Measurements from ENCODE around the gene HOXB7. TPM values are rescaled to one million over a fixed set of nuclear protein-coding genes. Genes with fewer than 3 reads are reported as not detected.

Gene HOXB7
- total RNA-seq, 1 donor from 2014 or later = not detected

GRCh38 chr17:48612854-48613691 lies 2.3 kb upstream of the HOXB7 start:
- DNase-seq (ENCODE audit: low spot score in 2 of 2) (no peak), FAIRE-seq (no peak)

GRCh38 chr17:48612456-48612853 lies 1.6 kb upstream of the HOXB7 start:
- no peak for DNase-seq (ENCODE audit: low spot score in 2 of 2)
- FAIRE-seq = no peak

GRCh38 chr17:48611681-48612455 lies 1.1 kb upstream of the HOXB7 start:
- no peak for FAIRE-seq
- DNase-seq (ENCODE audit: low spot score in 2 of 2) = no peak

- FAIRE-seq (no peak), DNase-seq (ENCODE audit: low spot score in 2 of 2) (no peak)
Measured at GRCh38 chr17:48611213-48611612, 396 bp upstream of the HOXB7 start.

GRCh38 chr17:48609759-48610281 lies 997 bp downstream of the HOXB7 start:
- FAIRE-seq (no peak), DNase-seq (ENCODE audit: low spot score in 2 of 2) (no peak)

- DNase-seq (ENCODE audit: low spot score in 2 of 2) = no peak
- FAIRE-seq = no peak
Measured at GRCh38 chr17:48609033-48609432, 1.8 kb downstream of the HOXB7 start.

GRCh38 chr17:48608494-48608834 lies 2.4 kb downstream of the HOXB7 start:
- DNase-seq (ENCODE audit: low spot score in 2 of 2) = no peak

GRCh38 chr17:48606892-48607614 lies 3.8 kb downstream of the HOXB7 start:
- DNase-seq (ENCODE audit: low spot score in 2 of 2) (no peak), FAIRE-seq (no peak)

More at GRCh38 chr17:48608494-48608834, 2.4 kb downstream of the HOXB7 start:
- FAIRE-seq = no peak

- DNase-seq (ENCODE audit: low spot score in 2 of 2) (no peak), FAIRE-seq (no peak)
Measured at GRCh38 chr17:48605991-48606891, 4.6 kb downstream of the HOXB7 start.

- FAIRE-seq (no peak), DNase-seq (ENCODE audit: low spot score in 2 of 2) (no peak)
Measured at GRCh38 chr17:48605409-48605919, 5.4 kb downstream of the HOXB7 start.

- DNase-seq (ENCODE audit: low spot score in 2 of 2) (no peak), FAIRE-seq (no peak)
Measured at GRCh38 chr17:48604770-48605329, 6.0 kb downstream of the HOXB7 start, which contains the start of gene HOXB6. Gene HOXB6 (minus strand): TSS chr17:48604986. CDS start chr17:48598150, 6,836 bp downstream.

GRCh38 chr17:48603959-48604769 lies 6.7 kb downstream of the HOXB7 start:
- DNase-seq (ENCODE audit: low spot score in 2 of 2) (no peak), FAIRE-seq (no peak)

- no peak for FAIRE-seq
- DNase-seq (ENCODE audit: low spot score in 2 of 2) = no peak
Measured at GRCh38 chr17:48601539-48602425, 9.0 kb downstream of the HOXB7 start.

GRCh38 chr17:48601207-48601538 lies 9.6 kb downstream of the HOXB7 start:
- DNase-seq (ENCODE audit: low spot score in 2 of 2) (no peak), FAIRE-seq (no peak)

- no peak for FAIRE-seq
- DNase-seq (ENCODE audit: low spot score in 2 of 2) = no peak
Measured at GRCh38 chr17:48600244-48601098, 10.3 kb downstream of the HOXB7 start.

GRCh38 chr17:48599354-48599753 lies 11.5 kb downstream of the HOXB7 start:
- DNase-seq (ENCODE audit: low spot score in 2 of 2) (no peak), FAIRE-seq (no peak)

GRCh38 chr17:48598736-48599135 lies 12.1 kb downstream of the HOXB7 start:
- no peak for DNase-seq (ENCODE audit: low spot score in 2 of 2)
- FAIRE-seq = no peak
